H1 (cell line): ENCODE results near the gene MEF2A. TPM values are rescaled to one million over a fixed set of nuclear protein-coding genes. Genes with fewer than 3 reads are reported as not detected.

Experiments used
- CTCF ChIA-PET: fragments of 300-600 bp; sonication (Branson Sonifier 250); formaldehyde crosslinking; loops from one replicate; lab custom pipeline; 2021; ENCODE audit not compliant: partially characterized antibody; lab: Charles Lee
- POLR2A ChIA-PET: fragments of 300-600 bp; sonication (Branson Sonifier 250); formaldehyde crosslinking; loops from one replicate; lab custom pipeline; 2021; ENCODE audit warnings: inconsistent platforms; ENCODE audit not compliant: partially characterized antibody; lab: Charles Lee
- DNase-seq, 2 experiments: peaks; one replicate each; pipeline versions ENCODE4 v3.0.0 to v3.0.0-alpha.2; 2010 to 2022; ENCODE audit warnings: low spot score in 2 of 2, low read depth in 1 of 2, mixed read lengths in 1 of 2
- FAIRE-seq: peaks from 2 replicates; lab custom pipeline; 2011; peaks lifted over from hg19 to GRCh38; lab: Jason Lieb, UNC
- H2AFZ ChIP-seq: 2 replicates; pipeline ENCODE4 v1.8.1; 2012; ENCODE audit warnings: low read length, inconsistent platforms
- H2AK5ac ChIP-seq: 2 replicates; pipeline ENCODE4 v1.6.1; 2013; ENCODE audit warnings: low read depth, low read length
- H2BK120ac ChIP-seq: replicated peaks from 2 replicates; pipeline ENCODE3; 2013; ENCODE audit warnings: low read depth, low read length, inconsistent platforms
- H2BK12ac ChIP-seq: 2 replicates; pipeline ENCODE4 v1.6.1; 2013; ENCODE audit warnings: low read depth, low read length
- H2BK15ac ChIP-seq: 2 replicates; pipeline ENCODE4 v1.6.1; 2013; ENCODE audit warnings: low read length
- H2BK20ac ChIP-seq: 2 replicates; pipeline ENCODE4 v1.6.1; 2013; ENCODE audit warnings: low read length
- H2BK5ac ChIP-seq: 2 replicates; pipeline ENCODE4 v1.6.1; 2013; ENCODE audit warnings: low read depth, low read length
- H3K14ac ChIP-seq: 2 replicates; pipeline ENCODE4 v1.6.1; 2013; ENCODE audit warnings: inconsistent platforms; ENCODE audit not compliant: insufficient read length
- H3K18ac ChIP-seq: 2 replicates; pipeline ENCODE4 v1.6.1; 2013; ENCODE audit warnings: low read length; ENCODE audit errors: extremely low read depth
- H3K23ac ChIP-seq: 2 replicates; pipeline ENCODE4 v1.6.1; 2013; ENCODE audit warnings: inconsistent platforms; ENCODE audit not compliant: insufficient read length
- H3K23me2 ChIP-seq: 2 replicates; pipeline ENCODE4 v1.6.1; 2013; ENCODE audit warnings: low read depth, low read length
- H3K27ac ChIP-seq: 2 replicates; pipeline ENCODE4 v1.6.1; 2011; ENCODE audit warnings: low read depth, low read length, inconsistent platforms
- H3K27me3 ChIP-seq, 4 experiments: replicated peaks in 1 of 4; 1 replicate in 1 of 4; 2 replicates in 3 of 4; pipeline versions ENCODE4 v1.6.1 to v1.8.1; 2011 to 2013; ENCODE audit warnings: low read length in 3 of 4, mild to moderate bottlenecking in 3 of 4, inconsistent platforms in 2 of 4, mixed read lengths in 2 of 4, moderate library complexity in 1 of 4; ENCODE audit not compliant: control insufficient read depth in 3 of 4, insufficient read depth in 3 of 4; ENCODE audit errors: extremely low read depth in 1 of 4
- H3K36me3 ChIP-seq, 4 experiments: 2 replicates each; pipeline versions ENCODE4 v1.6.1 to v1.8.1; 2011 to 2013; ENCODE audit warnings: mild to moderate bottlenecking in 4 of 4, low read length in 3 of 4, moderate library complexity in 2 of 4, control low read depth in 1 of 4, inconsistent platforms in 1 of 4; ENCODE audit not compliant: insufficient read depth in 4 of 4, control insufficient read depth in 2 of 4
- H3K4ac ChIP-seq: replicated peaks from 2 replicates; pipeline ENCODE3; 2013; ENCODE audit warnings: low read length, low read depth, mixed read lengths, inconsistent platforms; ENCODE audit not compliant: insufficient read length
- H3K4me1 ChIP-seq, 4 experiments: replicated peaks in 1 of 4; 1 replicate in 1 of 4; 2 replicates in 3 of 4; pipeline versions ENCODE4 v1.6.1 to v1.8.1; 2011 to 2013; ENCODE audit warnings: low read length in 3 of 4, inconsistent platforms in 2 of 4, mixed read lengths in 1 of 4; ENCODE audit not compliant: insufficient read depth in 4 of 4, control insufficient read depth in 3 of 4
- H3K4me2 ChIP-seq, 2 experiments: 2 replicates each; pipeline versions ENCODE4 v1.6.1 to v1.8.1; 2011 to 2013; ENCODE audit warnings: low read depth in 2 of 2, low read length in 2 of 2, control low read depth in 1 of 2, inconsistent platforms in 1 of 2, mild to moderate bottlenecking in 1 of 2; ENCODE audit not compliant: insufficient read depth in 1 of 2
- H3K4me3 ChIP-seq, 4 experiments: fragments of 200-600, 300-600 bp in 1 of 4; sonication (generic), shearing (Covaris generic), sonication (Bioruptor Twin) in 1 of 4; 2 replicates each; pipeline versions ENCODE4 v1.5.1 to v1.8.1; 2011 to 2016; ENCODE audit warnings: low read length in 4 of 4, low read depth in 3 of 4, control low read depth in 2 of 4, inconsistent platforms in 2 of 4, mild to moderate bottlenecking in 2 of 4, mixed read lengths in 1 of 4, moderate library complexity in 1 of 4; ENCODE audit not compliant: insufficient read depth in 2 of 4; ENCODE audit errors: extremely low read depth in 1 of 4
- H3K56ac ChIP-seq: replicated peaks from 2 replicates; pipeline ENCODE3; 2013; ENCODE audit warnings: low read depth, mild to moderate bottlenecking, mixed read lengths, low read length, inconsistent platforms; ENCODE audit not compliant: insufficient read length
- H3K79me1 ChIP-seq: 2 replicates; pipeline ENCODE4 v1.6.1; 2013; ENCODE audit warnings: low read depth, low read length, control low read depth
- H3K79me2 ChIP-seq, 2 experiments: 2 replicates each; pipeline versions ENCODE4 v1.6.1 to v1.8.1; 2012 to 2013; ENCODE audit warnings: low read length in 2 of 2, mild to moderate bottlenecking in 2 of 2, inconsistent platforms in 1 of 2; ENCODE audit not compliant: insufficient read depth in 2 of 2, control insufficient read depth in 1 of 2
- H3K9ac ChIP-seq, 4 experiments: replicated peaks in 1 of 4; 1 replicate in 1 of 4; 2 replicates in 3 of 4; pipeline versions ENCODE4 v1.6.1 to v1.8.1; 2011 to 2013; ENCODE audit warnings: low read depth in 3 of 4, low read length in 3 of 4, control low read depth in 2 of 4, mild to moderate bottlenecking in 2 of 4, moderate library complexity in 2 of 4, inconsistent platforms in 1 of 4; ENCODE audit errors: extremely low read depth in 1 of 4
- H3K9me3 ChIP-seq, 2 experiments: 2 replicates each; pipeline versions ENCODE4 v1.6.1 to v1.8.1; 2012 to 2013; ENCODE audit warnings: mild to moderate bottlenecking in 2 of 2, moderate library complexity in 2 of 2, control low read depth in 1 of 2, inconsistent platforms in 1 of 2, low read depth in 1 of 2, low read length in 1 of 2, mixed read lengths in 1 of 2; ENCODE audit not compliant: insufficient read depth in 2 of 2
- H4K20me1 ChIP-seq, 2 experiments: replicated peaks in 1 of 2; 2 replicates each; pipeline versions ENCODE3 to v1.8.1; 2011 to 2013; ENCODE audit warnings: inconsistent platforms in 2 of 2, low read length in 2 of 2, mild to moderate bottlenecking in 1 of 2; ENCODE audit not compliant: insufficient read depth in 2 of 2, control insufficient read depth in 1 of 2
- H4K5ac ChIP-seq: 2 replicates; pipeline ENCODE4 v1.6.1; 2013; ENCODE audit warnings: low read length, low read depth, mixed read lengths, inconsistent platforms; ENCODE audit not compliant: insufficient read length
- H4K8ac ChIP-seq: 2 replicates; pipeline ENCODE4 v1.8.0; 2013; ENCODE audit warnings: mild to moderate bottlenecking, moderate library complexity, low read length, inconsistent platforms; ENCODE audit not compliant: insufficient read depth; ENCODE audit errors: extremely low read depth
- H4K91ac ChIP-seq: replicated peaks from 2 replicates; pipeline ENCODE3; 2013; ENCODE audit warnings: low read length, mixed read lengths, inconsistent platforms; ENCODE audit not compliant: insufficient read length
- HDAC2 ChIP-seq, 2 experiments: fragments of 300-600 bp in 1 of 2; sonication (generic) in 1 of 2; IDR thresholded peaks; 2 replicates each; pipeline ENCODE4 v1.6.1; 2011 to 2012; ENCODE audit warnings: low read depth in 2 of 2, low read length in 2 of 2, mild to moderate bottlenecking in 2 of 2, moderate library complexity in 2 of 2, borderline replicate concordance in 1 of 2, inconsistent platforms in 1 of 2
- JUND ChIP-seq: IDR thresholded peaks from 2 replicates; pipeline ENCODE4 v1.6.1; 2011; ENCODE audit warnings: mild to moderate bottlenecking, improper control_type of control experiment, low read length
- KDM4A ChIP-seq: IDR thresholded peaks from one replicate; pipeline ENCODE4 v1.7.1; 2012; ENCODE audit warnings: low read depth, mild to moderate bottlenecking, moderate library complexity, low read length, inconsistent platforms; ENCODE audit not compliant: severe bottlenecking
- POLR2A ChIP-seq, 2 experiments: IDR thresholded peaks; 1 replicate in 1 of 2; 2 replicates in 1 of 2; pipeline ENCODE4 v1.6.1; 2011; ENCODE audit warnings: low read depth in 2 of 2, low read length in 2 of 2, mild to moderate bottlenecking in 2 of 2; ENCODE audit errors: control extremely low read depth in 1 of 2
- RFX5 ChIP-seq: IDR thresholded peaks from 2 replicates; pipeline ENCODE4 v1.6.1; 2011; ENCODE audit warnings: low read depth, low read length, improper control_type of control experiment, borderline replicate concordance
- RNF2 ChIP-seq: fragments of 200-900, 300-1000 bp; sonication (generic); IDR thresholded peaks from 2 replicates; pipeline ENCODE4 v1.7.1; 2016; ENCODE audit warnings: borderline replicate concordance, low read depth, mild to moderate bottlenecking, antibody characterized with exemption, low read length; ENCODE audit not compliant: poor library complexity, severe bottlenecking; ENCODE audit errors: missing control alignments
- RXRA ChIP-seq: IDR thresholded peaks from 2 replicates; pipeline ENCODE4 v1.6.1; 2011; ENCODE audit warnings: low read depth, mild to moderate bottlenecking, low read length, moderate library complexity; ENCODE audit not compliant: insufficient read depth
- SP1 ChIP-seq: IDR thresholded peaks from 2 replicates; pipeline ENCODE4 v1.6.1; 2011; ENCODE audit warnings: low read depth, low read length
- WGBS, 2 experiments: shearing (Covaris generic) in 1 of 2; methylation state at CpG; one replicate each; pipeline versions ENCODE4 v1.1.6 to v1.1.7; 2013 to 2015; ENCODE audit warnings: low lambda C conversion rate in 2 of 2, mixed read lengths in 2 of 2, inconsistent platforms in 1 of 2, low coverage in 1 of 2, missing lambda C conversion rate in 1 of 2; ENCODE audit not compliant: insufficient replicate concordance in 2 of 2, insufficient coverage in 1 of 2, insufficient read length in 1 of 2; ENCODE audit errors: extremely low coverage in 1 of 2, missing lambda C conversion rate in 1 of 2; 5-methylcytosine and 5-hydroxymethylcytosine counted together
- polyA plus RNA-seq, 7 experiments: library from polyadenylated mRNA; depleted of rRNA in 3 of 7; stranded (reverse) in 5 of 7; unstranded in 2 of 7; fragments of >200 nt in 5 of 7; fragments of 200-250 nt in 2 of 7; gene quantifications; 1 replicate in 5 of 7; 2 replicates in 1 of 7; 4 replicates in 1 of 7; pipeline versions ENCODE4 v1.2.1 to v1.2.3, GENCODE V29; 2011 to 2013; ENCODE audit warnings: missing spikeins in 2 of 7, mixed read lengths in 2 of 7
- total RNA-seq: library from RNA; stranded (reverse); fragmentation: NEBNext Ultra II Directional; extraction: Animal tissue kit (Norgen Biotek cat#: 25700); gene quantifications from 2 replicates; pipeline ENCODE4 v1.2.1, GENCODE V29; 2021

MEF2A gene
- total and polyA plus RNA-seq, 2 of the 8 experiments (the other 6 are each of a cell fraction or from before 2014, with no cell fraction given): 15.6 to 22.5 TPM

DNA sequence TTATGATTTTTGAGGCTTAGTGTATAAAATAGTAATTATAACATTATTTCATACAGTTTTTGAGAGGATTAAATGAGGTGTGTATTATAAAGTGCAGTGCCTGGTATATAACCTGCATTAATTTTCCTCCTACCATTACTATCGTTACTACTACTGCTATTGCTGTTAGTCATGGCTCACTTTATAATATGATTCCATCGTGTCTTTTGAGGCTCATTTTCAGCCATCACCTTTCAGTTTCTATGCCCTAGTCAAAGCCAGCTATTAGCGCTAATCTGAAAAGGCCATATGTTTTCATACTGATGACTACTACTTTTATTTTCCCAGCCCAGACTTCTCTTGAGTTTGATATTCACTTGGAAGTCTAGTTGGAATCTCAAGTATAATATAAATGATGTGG, 5.5 kb downstream of the MEF2A start:
- Histone ChIP-seq H4K5ac (no peak overlapping the region), H3K9ac (no peak overlapping the region)
- WGBS, 2 experiments: 83% methylated on average over 3 of the region's 3 CpGs; no CpG with 5 or more reads in 1 of the 2 experiments

More for the DNA sequence above, 5.5 kb downstream of the MEF2A start:
- Histone ChIP-seq H4K8ac (no peak overlapping the region), H2AFZ (no peak overlapping the region)
- TF ChIP-seq JUND (no peak), RFX5 (no peak), POLR2A (IDR thresholded peaks at IDR 0.05; ENCODE audit: control extremely low read depth in 1 of 2, low read depth in 2 of 2, low read length in 2 of 2) (no peak), RNF2 (no peak), SP1 (no peak), RXRA (no peak), KDM4A (no peak), HDAC2 (IDR thresholded peaks at IDR 0.05; ENCODE audit: borderline replicate concordance in 1 of 2, low read depth in 2 of 2, low read length in 2 of 2) (no peak)
- TF ChIP-seq, all 59 proteins: peak for 0
- peaks cover 11 to 96% of the 10 kb centered on the region in 2 experiments for H3K79me2 ChIP-seq
- no peak overlapping the region for H3K27ac ChIP-seq
- H3K18ac ChIP-seq: no peak overlapping the region
- H4K20me1 ChIP-seq: peaks cover 3 to 11% of the 10 kb centered on the region in 2 experiments
- no peak for DNase-seq
- no peak overlapping the region for H2BK5ac ChIP-seq
- peaks cover 0 to 2% (median 0%) of the 10 kb centered on the region in 4 experiments; a peak in 1 of 8 replicates for H3K36me3 ChIP-seq
- no peaks in the 10 kb centered on the region for H3K79me1 ChIP-seq
- H2BK12ac ChIP-seq: no peak overlapping the region
- H2BK15ac ChIP-seq: no peak overlapping the region
- no peaks in the 10 kb centered on the region; a peak in 1 of 4 replicates for H3K9me3 ChIP-seq
- H4K91ac ChIP-seq: no peak overlapping the region
- no peak overlapping the region for H2AK5ac ChIP-seq
- no peak overlapping the region for H3K4me2 ChIP-seq
- no peak overlapping the region for H3K56ac ChIP-seq
- H2BK120ac ChIP-seq: no peak overlapping the region
- H2BK20ac ChIP-seq: no peak overlapping the region
- H3K14ac ChIP-seq: no peak overlapping the region
- no peak overlapping the region for H3K23ac ChIP-seq
- no peaks in the 10 kb centered on the region for H3K27me3 ChIP-seq
- H3K4me1 ChIP-seq: peaks cover 0 to 17% (median 8%) of the 10 kb centered on the region in 4 experiments; a peak in 3 of 7 replicates
- FAIRE-seq: no peak
- no peak overlapping the region for H3K4me3 ChIP-seq
- H3K4ac ChIP-seq: no peak overlapping the region
- CTCF ChIA-PET: interaction anchor here (1.1 kb wide), 1 partner anchor 180 kb away, joined by 3 read pairs; no protein-coding TSS in a partner anchor
- POLR2A ChIA-PET: interaction anchor here (1.7 kb wide), 1 partner anchor 9 kb away, joined by 5 read pairs; no protein-coding TSS in a partner anchor
- peaks cover 5% of the 10 kb centered on the region; the same call in 1 of the 2 replicates for H3K23me2 ChIP-seq
